ENCODE results near the gene TEX29. TPM values are rescaled to one million over a fixed set of nuclear protein-coding genes. Genes with fewer than 3 reads are reported as not detected.

Gene TEX29
- polyA plus RNA-seq, 1 of the 3 experiments (the other 2 are of a cell fraction): 0.18 TPM

DNA sequence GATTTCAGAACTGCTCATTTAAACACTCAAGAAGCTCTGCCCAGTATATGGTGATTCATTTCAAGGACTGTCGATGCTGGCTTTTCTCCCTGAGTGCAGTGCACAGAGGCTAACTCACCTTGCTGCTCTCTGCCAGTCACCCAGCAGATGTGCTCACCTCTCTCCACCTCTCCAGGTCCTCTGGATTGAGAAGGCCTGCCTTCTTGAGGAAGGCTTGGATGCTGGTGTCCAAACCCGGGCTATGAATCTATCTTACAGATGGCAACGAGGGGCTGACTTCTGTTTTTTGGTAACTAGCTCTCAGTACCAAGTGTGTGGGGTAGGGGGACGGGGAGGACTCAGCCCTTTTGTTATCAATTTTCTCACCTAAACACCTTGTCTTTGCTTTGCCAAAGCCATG is 47.6 kb downstream of the TEX29 start:
- Histone ChIP-seq H3K4me1 (ENCODE audit: control insufficient read depth in 1 of 2, insufficient read depth in 2 of 2, low read depth in 1 of 2, low read length in 1 of 2) (no peaks in the 10 kb centered on the region), H2AFZ (ENCODE audit: low read depth) (no peak overlapping the region), H3K79me2 (ENCODE audit: insufficient read depth) (no peaks in the 10 kb centered on the region), H3K27me3 (ENCODE audit: insufficient read depth) (peaks cover 34% of the 10 kb centered on the region), H3K36me3 (replicated peaks in 1 of 2; ENCODE audit: control insufficient read depth in 1 of 2, insufficient read depth in 2 of 2, low read length in 1 of 2) (no peaks in the 10 kb centered on the region), H3K4me3 (ENCODE audit: low read depth in 2 of 2, low read length in 1 of 2) (no peak overlapping the region), H3K4me2 (no peak overlapping the region), H3K9me3 (no peaks in the 10 kb centered on the region), H3K27ac (ENCODE audit: low read depth in 2 of 2, low read length in 1 of 2) (no peak overlapping the region), H3K9ac (no peak overlapping the region), H3K9me2 (no peaks in the 10 kb centered on the region), H3F3A (replicated peaks; ENCODE audit: insufficient read depth) (no peaks in the 10 kb centered on the region), H4K20me1 (ENCODE audit: insufficient read depth) (no peaks in the 10 kb centered on the region)
- POLR2A ChIA-PET: no interaction called here
- no peak for TF ChIP-seq REST (IDR thresholded peaks at IDR 0.05; ENCODE audit: low read depth, low read length)
- TF ChIP-seq, protein P1, sequence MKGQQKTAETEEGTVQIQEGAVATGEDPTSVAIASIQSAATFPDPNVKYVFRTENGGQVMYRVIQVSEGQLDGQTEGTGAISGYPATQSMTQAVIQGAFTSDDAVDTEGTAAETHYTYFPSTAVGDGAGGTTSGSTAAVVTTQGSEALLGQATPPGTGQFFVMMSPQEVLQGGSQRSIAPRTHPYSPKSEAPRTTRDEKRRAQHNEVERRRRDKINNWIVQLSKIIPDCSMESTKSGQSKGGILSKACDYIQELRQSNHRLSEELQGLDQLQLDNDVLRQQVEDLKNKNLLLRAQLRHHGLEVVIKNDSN (IDR thresholded peaks at IDR 0.05; ENCODE audit: borderline replicate concordance, low read depth): no peak
- no peak for TF ChIP-seq TCF12 (IDR thresholded peaks at IDR 0.05)
- TF ChIP-seq YY1 (IDR thresholded peaks at IDR 0.05; ENCODE audit: low read depth): no peak
- 22% methylated on average over 3 of the region's 4 CpGs for WGBS (ENCODE audit: low lambda C conversion rate)
- CTCF ChIA-PET: interaction anchor here (0.7 kb wide), 1 partner anchor 101 kb away, joined by 3 read pairs; no protein-coding TSS in a partner anchor
- no peak for DNase-seq

GRCh38 chr13:111370147-111370546 is 49.7 kb downstream of the TEX29 start:
- peaks cover 26% of the 10 kb centered on the region for H3K27me3 ChIP-seq (ENCODE audit: insufficient read depth)
- H3K9me2 ChIP-seq: no peaks in the 10 kb centered on the region
- no peaks in the 10 kb centered on the region for H3F3A ChIP-seq (replicated peaks; ENCODE audit: insufficient read depth)
- no peak overlapping the region for H3K4me2 ChIP-seq
- no peaks in the 10 kb centered on the region for H3K4me1 ChIP-seq (ENCODE audit: control insufficient read depth in 1 of 2, insufficient read depth in 2 of 2, low read depth in 1 of 2, low read length in 1 of 2)
- no peak for TF ChIP-seq CTCF (IDR thresholded peaks at IDR 0.05)
- TF ChIP-seq TAF1 (IDR thresholded peaks at IDR 0.05; ENCODE audit: borderline replicate concordance, low read depth, low read length): no peak
- no peak for TF ChIP-seq MAX (IDR thresholded peaks at IDR 0.05; ENCODE audit: low read depth)
- TF ChIP-seq RFX5 (IDR thresholded peaks at IDR 0.05; ENCODE audit: low read length): no peak
- no peak for TF ChIP-seq TEAD4 (IDR thresholded peaks at IDR 0.05; ENCODE audit: borderline replicate concordance, insufficient read depth)
- no peak for TF ChIP-seq SMC3 (IDR thresholded peaks at IDR 0.05; ENCODE audit: low read depth, low read length)
- no peak for TF ChIP-seq YY1 (IDR thresholded peaks at IDR 0.05; ENCODE audit: low read depth)
- TF ChIP-seq IRF3 (IDR thresholded peaks at IDR 0.05; ENCODE audit: low read depth, low read length): no peak
- no peak overlapping the region for H3K27ac ChIP-seq (ENCODE audit: low read depth in 2 of 2, low read length in 1 of 2)
- no peaks in the 10 kb centered on the region for H4K20me1 ChIP-seq (ENCODE audit: insufficient read depth)
- H3K36me3 ChIP-seq (replicated peaks in 1 of 2; ENCODE audit: control insufficient read depth in 1 of 2, insufficient read depth in 2 of 2, low read length in 1 of 2): no peaks in the 10 kb centered on the region
- H3K9ac ChIP-seq: no peak overlapping the region
- POLR2A ChIA-PET: no interaction called here
- no peaks in the 10 kb centered on the region for H3K79me2 ChIP-seq (ENCODE audit: insufficient read depth)
- CTCF ChIA-PET: interaction anchor here (0.6 kb wide), 1 partner anchor 411 kb away, joined by 3 read pairs; no protein-coding TSS in a partner anchor
- H2AFZ ChIP-seq (ENCODE audit: low read depth): no peak overlapping the region
- no peaks in the 10 kb centered on the region for H3K9me3 ChIP-seq
- DNase-seq: no peak
- no peak overlapping the region for H3K4me3 ChIP-seq (ENCODE audit: low read depth in 2 of 2, low read length in 1 of 2)
- WGBS (ENCODE audit: low lambda C conversion rate): 5% methylated on average over 2 of the region's 5 CpGs

Data from SK-N-SH (cell line).